ENCODE results near the gene SLC29A1.

The SLC29A1 gene

DNA sequence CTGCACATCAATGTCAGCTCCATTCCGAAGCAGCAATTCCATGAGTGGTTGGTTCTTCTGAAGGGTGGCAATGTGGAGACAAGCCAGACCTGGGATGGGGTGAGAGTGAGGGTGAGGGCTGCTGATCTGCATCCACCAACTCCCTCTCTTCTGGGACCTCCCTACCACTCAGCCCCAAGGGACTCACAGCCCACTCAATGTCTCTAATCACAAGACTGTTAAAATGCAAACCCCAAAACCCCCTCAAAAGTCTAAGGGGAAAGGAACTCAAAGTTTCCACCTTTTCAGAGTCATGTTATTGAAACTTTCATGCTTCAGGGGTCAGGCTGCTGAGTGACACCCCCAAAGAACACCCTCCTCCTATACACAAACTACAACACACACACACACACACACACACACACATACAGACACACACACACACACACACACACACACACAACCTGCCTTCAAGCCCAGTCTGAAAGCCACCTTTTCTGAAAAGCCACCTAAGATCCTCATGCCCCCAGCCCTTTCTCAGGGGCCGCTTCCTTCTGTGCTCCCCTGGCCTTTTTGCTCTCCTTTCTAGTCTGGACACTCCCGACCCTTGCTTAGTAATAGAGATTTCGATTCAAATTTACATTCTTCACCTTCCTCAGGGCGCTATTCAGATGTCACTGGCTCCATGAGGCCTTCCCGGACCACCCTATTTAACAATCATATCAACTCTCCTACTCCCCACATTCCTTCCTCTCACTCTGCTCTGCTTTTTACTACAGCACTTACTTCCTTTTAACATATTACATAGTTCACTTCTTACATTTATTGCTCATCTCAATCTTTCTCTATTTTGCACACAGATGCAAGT, 37.3 kb downstream of the SLC29A1 start:
- TF ChIP-seq, protein P1, sequence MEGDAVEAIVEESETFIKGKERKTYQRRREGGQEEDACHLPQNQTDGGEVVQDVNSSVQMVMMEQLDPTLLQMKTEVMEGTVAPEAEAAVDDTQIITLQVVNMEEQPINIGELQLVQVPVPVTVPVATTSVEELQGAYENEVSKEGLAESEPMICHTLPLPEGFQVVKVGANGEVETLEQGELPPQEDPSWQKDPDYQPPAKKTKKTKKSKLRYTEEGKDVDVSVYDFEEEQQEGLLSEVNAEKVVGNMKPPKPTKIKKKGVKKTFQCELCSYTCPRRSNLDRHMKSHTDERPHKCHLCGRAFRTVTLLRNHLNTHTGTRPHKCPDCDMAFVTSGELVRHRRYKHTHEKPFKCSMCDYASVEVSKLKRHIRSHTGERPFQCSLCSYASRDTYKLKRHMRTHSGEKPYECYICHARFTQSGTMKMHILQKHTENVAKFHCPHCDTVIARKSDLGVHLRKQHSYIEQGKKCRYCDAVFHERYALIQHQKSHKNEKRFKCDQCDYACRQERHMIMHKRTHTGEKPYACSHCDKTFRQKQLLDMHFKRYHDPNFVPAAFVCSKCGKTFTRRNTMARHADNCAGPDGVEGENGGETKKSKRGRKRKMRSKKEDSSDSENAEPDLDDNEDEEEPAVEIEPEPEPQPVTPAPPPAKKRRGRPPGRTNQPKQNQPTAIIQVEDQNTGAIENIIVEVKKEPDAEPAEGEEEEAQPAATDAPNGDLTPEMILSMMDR (IDR thresholded peaks at IDR 0.05; ENCODE audit: insufficient read depth, low read length, poor library complexity, severe bottlenecking), result no peak
- no peak for TF ChIP-seq EZH2phosphoT487 (conservative IDR thresholded peaks at IDR 0.05; ENCODE audit: low read length)
- H3K9ac ChIP-seq (ENCODE audit: low read length), result no peak overlapping the region
- H3K4me3 ChIP-seq (ENCODE audit: insufficient read depth, low read length, poor library complexity, severe bottlenecking), result no peak overlapping the region
- H3K4me2 ChIP-seq (ENCODE audit: low read depth, low read length, poor library complexity, severe bottlenecking), result peak overlapping the region; percentile 0
- H3F3A ChIP-seq (ENCODE audit: insufficient read depth), result peaks cover 55% of the 10 kb centered on the region
- no peaks in the 10 kb centered on the region for H3K36me3 ChIP-seq (ENCODE audit: low read length)
- peaks cover 36% of the 10 kb centered on the region for H3K79me2 ChIP-seq (ENCODE audit: insufficient read depth, low read length)
- peak overlapping the region; percentile 33; the same call in 1 of the 2 replicates for H3K27ac ChIP-seq (ENCODE audit: low read depth, low read length)
- no peaks in the 10 kb centered on the region for H3K9me2 ChIP-seq (replicated peaks; ENCODE audit: insufficient read depth, low read length)
- no peaks in the 10 kb centered on the region for H3K9me3 ChIP-seq (ENCODE audit: insufficient read depth, low read length)
- H3K27me3 ChIP-seq (ENCODE audit: low read length), result no peaks in the 10 kb centered on the region
- H4K20me1 ChIP-seq (ENCODE audit: low read depth, low read length), result no peaks in the 10 kb centered on the region
- H2AFZ ChIP-seq (ENCODE audit: low read depth, low read length, severe bottlenecking), result no peak overlapping the region

GRCh38 chr6:44261581-44261980, 38.2 kb downstream of the SLC29A1 start:
- Histone ChIP-seq H2AFZ (ENCODE audit: low read depth, low read length, severe bottlenecking) (no peak overlapping the region), H3K4me3 (ENCODE audit: insufficient read depth, low read length, poor library complexity, severe bottlenecking) (no peak overlapping the region), H4K20me1 (ENCODE audit: low read depth, low read length) (no peaks in the 10 kb centered on the region), H3K27me3 (ENCODE audit: low read length) (no peaks in the 10 kb centered on the region), H3K27ac (ENCODE audit: low read depth, low read length) (peak overlapping the region; percentile 86), H3K9ac (ENCODE audit: low read length) (no peak overlapping the region; the same call in 1 of the 2 replicates), H3K79me2 (ENCODE audit: insufficient read depth, low read length) (peaks cover 34% of the 10 kb centered on the region), H3K9me2 (replicated peaks; ENCODE audit: insufficient read depth, low read length) (no peaks in the 10 kb centered on the region), H3K4me2 (ENCODE audit: low read depth, low read length, poor library complexity, severe bottlenecking) (peak overlapping the region; percentile 91), H3F3A (ENCODE audit: insufficient read depth) (peaks cover 55% of the 10 kb centered on the region), H3K36me3 (ENCODE audit: low read length) (no peaks in the 10 kb centered on the region), H3K9me3 (ENCODE audit: insufficient read depth, low read length) (no peaks in the 10 kb centered on the region)
- TF ChIP-seq EZH2phosphoT487 (conservative IDR thresholded peaks at IDR 0.05; ENCODE audit: low read length), result no peak
- TF ChIP-seq, protein P1 (IDR thresholded peaks at IDR 0.05; ENCODE audit: insufficient read depth, low read length, poor library complexity, severe bottlenecking), result no peak

DNA sequence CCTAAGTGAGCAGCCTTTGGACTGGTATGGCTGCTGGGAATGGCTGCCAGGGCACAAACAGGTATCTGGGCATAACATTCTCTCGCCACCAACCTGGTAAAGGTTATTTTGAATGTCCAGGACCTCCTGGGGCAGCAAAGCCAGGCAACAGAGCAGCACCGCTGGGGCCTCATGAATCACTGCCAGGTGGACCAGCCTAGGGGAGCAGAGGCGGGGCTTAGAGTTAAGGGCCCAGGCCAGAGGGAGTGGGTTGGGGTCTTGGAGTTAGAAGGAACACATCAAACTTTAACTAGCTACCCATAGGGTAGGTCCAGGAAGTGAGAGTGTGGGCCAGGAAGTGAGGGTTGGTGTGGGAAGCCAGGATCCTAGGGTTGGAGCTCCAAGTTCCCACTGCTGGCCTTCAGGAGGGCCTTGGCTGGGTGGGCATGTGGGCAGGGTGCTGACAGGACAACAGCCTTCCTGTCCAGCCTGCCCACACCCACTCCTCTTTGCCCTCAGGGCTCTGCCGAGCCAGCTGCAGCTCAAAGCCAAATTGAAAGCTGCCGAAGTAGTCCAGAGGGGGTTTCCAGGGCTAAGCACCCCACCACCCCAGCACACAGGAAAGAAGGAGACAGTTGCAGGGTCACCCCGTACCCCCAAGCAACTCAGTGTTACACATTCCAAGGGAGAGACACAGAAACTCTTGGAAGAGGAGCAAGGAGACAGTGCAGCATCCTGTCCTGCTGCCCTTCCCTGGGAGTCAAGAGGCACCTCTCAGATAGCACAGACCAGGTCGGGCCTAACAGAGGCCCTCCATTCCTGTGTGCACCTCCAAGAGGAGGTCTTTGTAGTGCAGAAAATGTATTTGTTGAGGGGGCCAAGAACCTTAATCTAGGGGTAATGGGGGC, 39.3 kb downstream of the SLC29A1 start:
- Histone ChIP-seq H3K79me2 (ENCODE audit: insufficient read depth, low read length) (peaks cover 29% of the 10 kb centered on the region), H3K4me2 (ENCODE audit: low read depth, low read length, poor library complexity, severe bottlenecking) (peak overlapping the region; percentile 91), H3K9ac (ENCODE audit: low read length) (peak overlapping the region; percentile 80), H3K9me2 (replicated peaks; ENCODE audit: insufficient read depth, low read length) (no peaks in the 10 kb centered on the region), H3K27ac (ENCODE audit: low read depth, low read length) (peak overlapping the region; percentile 86), H3K27me3 (ENCODE audit: low read length) (no peaks in the 10 kb centered on the region), H3K9me3 (ENCODE audit: insufficient read depth, low read length) (no peaks in the 10 kb centered on the region), H2AFZ (ENCODE audit: low read depth, low read length, severe bottlenecking) (no peak overlapping the region), H3K36me3 (ENCODE audit: low read length) (no peaks in the 10 kb centered on the region), H3K4me3 (ENCODE audit: insufficient read depth, low read length, poor library complexity, severe bottlenecking) (peak overlapping the region; percentile 78), H4K20me1 (ENCODE audit: low read depth, low read length) (no peaks in the 10 kb centered on the region), H3F3A (ENCODE audit: insufficient read depth) (peaks cover 49% of the 10 kb centered on the region)
- no peak for TF ChIP-seq EZH2phosphoT487 (conservative IDR thresholded peaks at IDR 0.05; ENCODE audit: low read length)
- TF ChIP-seq, protein P1 (IDR thresholded peaks at IDR 0.05; ENCODE audit: insufficient read depth, low read length, poor library complexity, severe bottlenecking), result no peak
